Measurements from ENCODE around the gene WWOX.

DNA sequence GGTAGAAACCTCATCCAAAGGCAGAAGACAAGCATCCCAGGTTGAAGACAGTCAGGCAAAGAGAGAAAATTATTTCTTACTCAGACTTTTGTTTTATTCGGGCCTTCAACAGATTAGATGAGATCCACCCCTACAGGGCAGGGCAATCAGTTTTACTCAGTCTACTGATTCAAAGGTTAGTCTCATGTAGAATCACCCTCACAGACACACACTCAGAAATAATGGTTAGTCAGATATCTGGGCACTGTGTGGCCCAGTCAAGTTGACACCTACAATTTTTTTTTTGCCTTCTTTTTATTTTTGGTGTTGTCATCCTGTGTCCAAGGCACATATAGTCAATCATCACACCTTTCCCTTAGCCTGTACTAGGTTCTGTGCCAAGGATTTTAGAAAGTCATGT, 729.8 kb downstream of the WWOX start:
- TF ChIP-seq, protein P1, sequence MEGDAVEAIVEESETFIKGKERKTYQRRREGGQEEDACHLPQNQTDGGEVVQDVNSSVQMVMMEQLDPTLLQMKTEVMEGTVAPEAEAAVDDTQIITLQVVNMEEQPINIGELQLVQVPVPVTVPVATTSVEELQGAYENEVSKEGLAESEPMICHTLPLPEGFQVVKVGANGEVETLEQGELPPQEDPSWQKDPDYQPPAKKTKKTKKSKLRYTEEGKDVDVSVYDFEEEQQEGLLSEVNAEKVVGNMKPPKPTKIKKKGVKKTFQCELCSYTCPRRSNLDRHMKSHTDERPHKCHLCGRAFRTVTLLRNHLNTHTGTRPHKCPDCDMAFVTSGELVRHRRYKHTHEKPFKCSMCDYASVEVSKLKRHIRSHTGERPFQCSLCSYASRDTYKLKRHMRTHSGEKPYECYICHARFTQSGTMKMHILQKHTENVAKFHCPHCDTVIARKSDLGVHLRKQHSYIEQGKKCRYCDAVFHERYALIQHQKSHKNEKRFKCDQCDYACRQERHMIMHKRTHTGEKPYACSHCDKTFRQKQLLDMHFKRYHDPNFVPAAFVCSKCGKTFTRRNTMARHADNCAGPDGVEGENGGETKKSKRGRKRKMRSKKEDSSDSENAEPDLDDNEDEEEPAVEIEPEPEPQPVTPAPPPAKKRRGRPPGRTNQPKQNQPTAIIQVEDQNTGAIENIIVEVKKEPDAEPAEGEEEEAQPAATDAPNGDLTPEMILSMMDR (IDR thresholded peaks at IDR 0.05; ENCODE audit: insufficient read depth, low read depth, low read length) = no peak
- TF ChIP-seq EZH2 (IDR thresholded peaks at IDR 0.05; ENCODE audit: insufficient read depth, low read length) = no peak
